DMS53 (cell line): ENCODE results near the gene ARHGDIA.

Experiments used
- DNase-seq: peaks from one replicate; lab custom pipeline; 2025; lab: John Stamatoyannopoulos, UW

ARHGDIA gene

DNA sequence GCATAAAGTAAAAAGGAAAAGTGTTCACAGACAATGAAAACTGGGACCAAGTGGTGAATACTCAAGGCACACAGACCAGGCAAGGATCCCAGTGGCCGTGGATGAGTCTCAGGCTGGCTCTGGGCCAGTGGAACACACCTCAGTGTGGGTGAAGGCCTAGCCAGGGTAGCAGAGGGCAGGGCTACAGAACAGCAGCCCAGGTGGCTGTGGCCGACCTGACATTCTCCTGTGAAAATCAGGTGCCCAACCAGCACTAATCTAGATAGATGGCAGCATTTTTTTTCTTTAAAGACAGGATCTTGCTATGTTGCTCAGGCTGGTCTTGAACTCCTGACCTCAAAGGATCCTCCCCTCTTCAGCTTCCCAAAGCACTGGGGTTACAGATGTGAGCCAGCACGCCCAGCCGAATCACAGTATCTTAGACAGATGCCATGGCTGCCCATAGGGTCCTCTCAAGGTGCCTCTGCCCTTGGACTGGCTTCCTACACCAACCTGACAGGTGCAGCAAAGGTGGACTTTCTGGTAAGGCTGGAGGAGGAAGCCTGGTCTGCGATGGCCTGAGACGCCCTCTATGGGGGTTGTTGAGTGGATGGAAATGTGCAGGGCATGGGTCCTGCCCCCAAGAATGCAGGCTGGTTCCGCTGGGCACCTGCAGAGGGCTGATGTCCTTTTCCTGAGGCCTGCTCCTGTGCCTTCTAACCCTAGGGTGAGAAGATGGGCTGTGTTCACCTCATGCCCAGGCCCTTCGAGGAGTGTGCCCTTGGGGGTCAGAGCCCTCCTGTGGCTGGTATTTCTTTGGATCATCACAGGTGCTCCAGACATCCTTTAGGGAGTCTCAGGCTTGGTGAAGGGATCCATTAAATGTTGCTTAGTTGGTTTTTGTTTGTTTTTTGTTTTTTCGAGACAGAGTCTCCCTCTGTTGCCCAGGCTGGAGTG is 7.0 kb downstream of the ARHGDIA start:
- no peak for DNase-seq

DNA sequence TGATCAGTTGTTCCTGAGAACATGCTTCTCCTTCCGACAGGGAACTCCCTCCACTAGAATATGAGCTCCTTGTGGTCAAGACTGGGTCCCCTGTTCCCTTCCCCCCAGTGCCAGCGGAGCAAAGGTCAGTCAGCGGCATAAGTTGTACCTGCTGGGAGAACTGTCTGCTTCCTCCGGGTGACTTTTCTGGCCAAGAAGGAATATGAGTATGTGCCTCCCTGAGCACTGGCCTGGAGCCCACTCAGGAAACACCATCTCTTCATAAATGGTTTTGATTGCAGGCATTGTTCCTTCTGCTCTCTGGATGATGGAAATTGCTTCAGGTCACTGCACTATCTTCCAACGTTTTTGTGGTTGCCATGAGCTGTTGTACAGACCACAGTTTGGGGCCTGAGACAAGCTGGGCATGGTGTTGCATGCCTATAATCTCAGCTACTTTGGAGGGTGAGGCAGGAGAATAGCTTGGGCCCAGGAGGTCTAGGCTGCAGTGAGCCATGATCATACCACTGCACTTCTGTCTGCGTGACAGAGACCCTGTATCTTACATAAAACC is 7.9 kb downstream of the ARHGDIA start:
- DNase-seq: no peak

DNA sequence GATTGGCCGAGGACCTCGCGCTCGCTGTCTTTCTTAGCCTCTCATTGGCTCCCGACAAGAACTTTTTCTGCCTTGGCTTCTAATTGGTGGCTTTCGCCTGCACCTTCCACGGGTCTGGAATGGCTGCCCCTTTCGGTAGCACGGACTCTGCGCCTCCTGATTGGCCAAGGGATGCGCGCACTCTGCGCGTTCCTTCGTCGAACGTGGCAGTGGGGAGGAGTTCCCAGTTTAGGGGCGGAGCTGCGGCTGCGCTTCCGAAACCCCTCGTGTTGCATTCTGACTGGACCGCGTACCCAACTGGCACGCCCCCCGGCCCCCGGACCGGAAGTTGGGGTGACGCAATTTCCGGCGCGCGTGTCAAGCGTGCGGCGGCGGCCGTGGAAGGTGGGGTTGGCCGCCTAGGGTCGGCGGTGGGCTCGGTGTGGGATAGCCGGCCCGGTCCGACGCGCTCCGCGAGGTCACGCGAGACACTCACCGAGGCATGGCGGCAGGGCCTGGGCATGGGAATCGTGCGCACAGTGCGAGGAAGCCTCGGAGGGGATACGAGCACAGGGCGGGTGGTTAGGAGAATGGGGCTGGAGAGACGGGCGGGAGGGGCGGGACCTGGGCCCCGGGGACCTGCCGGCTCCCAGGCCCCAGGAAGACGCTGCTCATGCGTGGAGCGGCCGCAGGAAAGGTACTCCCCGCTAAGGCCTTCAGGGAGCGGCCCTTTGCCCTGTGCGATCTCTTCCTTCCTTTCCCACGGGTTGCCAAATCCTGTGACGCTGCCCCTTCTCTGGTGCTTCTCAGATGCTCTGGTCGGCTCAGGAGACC is 10.2 kb downstream of the ARHGDIA start:
- DNase-seq: peak; percentile 100

DNA sequence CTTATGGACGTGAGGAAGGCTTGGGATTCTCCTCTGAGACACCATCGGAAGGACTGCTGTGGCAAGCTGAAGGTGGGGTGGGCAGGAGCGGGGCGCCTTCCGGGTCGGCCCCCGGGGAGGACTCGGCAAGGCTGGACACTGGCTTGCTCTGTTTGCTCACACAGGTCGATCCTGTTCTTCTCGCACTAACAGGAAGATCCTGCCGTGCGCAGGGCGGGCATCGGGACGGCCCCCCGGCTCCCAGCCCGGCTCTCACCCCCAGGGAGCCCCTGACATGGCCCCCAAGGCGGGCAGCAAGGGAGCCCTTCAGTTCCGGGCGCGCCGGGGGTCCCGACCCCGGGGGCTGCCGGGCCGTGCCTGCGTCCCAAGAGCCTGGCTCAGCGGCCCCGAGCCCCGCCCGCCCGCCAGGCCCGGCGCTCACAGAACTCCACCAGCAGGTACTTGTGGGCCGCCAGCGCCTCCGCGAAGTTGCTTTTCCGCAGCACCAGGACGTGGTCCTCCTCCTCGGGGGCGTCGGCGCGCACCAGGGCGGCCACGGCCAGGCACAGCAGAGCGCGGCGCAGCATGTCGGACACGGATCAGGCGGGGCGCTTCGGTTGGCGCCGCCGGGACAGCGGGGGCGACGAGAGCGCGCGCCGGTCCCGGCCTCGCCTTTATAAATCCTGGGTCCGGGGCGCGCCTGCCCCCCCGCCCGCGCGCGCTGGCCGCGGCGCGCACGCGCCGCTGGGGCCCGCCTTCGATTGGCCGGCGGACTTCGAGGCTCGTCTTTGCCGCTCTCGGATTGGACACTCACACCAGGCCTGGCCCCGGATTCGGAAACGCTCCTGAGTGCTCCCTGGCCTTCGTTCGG is 11.0 kb downstream of the ARHGDIA start, which contains the start of gene P4HB:
Gene P4HB, minus strand, starts transcription at position 630 of the 850 bp plus-strand sequence. Its CDS starts 64 bp downstream, at position 566.
- peak; percentile 67 for DNase-seq

DNA sequence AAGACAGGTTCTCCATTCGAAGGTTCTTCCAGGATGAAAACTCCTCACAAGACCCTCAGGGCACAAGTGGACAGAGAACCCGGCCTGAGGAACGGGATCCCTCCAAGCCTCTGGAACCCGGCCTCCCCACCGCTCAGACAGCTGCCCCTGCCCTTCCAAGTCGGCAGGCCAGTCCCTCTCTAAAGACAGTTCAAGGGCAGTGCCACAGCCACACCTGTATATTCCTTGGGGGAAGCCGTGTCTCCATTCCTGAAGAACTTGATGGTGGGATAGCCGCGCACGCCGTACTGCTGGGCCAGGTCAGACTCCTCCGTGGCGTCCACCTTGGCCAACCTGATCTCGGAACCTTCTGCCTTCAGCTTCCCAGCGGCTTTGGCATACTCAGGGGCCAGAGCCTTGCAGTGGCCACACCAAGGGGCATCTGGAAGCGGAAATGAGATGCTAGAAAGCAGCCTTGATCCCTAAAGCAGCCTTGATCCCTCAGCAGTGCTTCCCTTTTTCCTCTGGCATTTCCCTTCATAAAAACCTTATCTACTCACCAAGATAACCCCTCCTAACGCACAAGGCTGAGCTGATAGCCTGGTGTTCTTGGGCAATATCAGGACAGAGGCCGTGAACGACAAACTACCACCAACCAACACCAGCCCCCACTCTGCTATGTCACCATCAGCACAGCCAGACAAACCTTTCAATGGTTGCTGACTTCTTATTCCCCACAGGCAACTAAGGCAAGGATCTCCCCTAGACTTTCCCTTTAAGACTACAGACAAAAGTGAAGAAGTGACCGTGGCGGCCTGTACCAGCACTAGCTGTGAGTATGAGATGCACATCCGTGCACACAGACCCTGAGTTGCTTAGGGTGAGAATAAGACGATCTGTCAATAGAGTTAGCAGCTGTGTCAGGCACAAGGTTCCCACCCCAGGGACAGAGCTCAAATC is 11.9 kb downstream of the ARHGDIA start:
- no peak for DNase-seq

DNA sequence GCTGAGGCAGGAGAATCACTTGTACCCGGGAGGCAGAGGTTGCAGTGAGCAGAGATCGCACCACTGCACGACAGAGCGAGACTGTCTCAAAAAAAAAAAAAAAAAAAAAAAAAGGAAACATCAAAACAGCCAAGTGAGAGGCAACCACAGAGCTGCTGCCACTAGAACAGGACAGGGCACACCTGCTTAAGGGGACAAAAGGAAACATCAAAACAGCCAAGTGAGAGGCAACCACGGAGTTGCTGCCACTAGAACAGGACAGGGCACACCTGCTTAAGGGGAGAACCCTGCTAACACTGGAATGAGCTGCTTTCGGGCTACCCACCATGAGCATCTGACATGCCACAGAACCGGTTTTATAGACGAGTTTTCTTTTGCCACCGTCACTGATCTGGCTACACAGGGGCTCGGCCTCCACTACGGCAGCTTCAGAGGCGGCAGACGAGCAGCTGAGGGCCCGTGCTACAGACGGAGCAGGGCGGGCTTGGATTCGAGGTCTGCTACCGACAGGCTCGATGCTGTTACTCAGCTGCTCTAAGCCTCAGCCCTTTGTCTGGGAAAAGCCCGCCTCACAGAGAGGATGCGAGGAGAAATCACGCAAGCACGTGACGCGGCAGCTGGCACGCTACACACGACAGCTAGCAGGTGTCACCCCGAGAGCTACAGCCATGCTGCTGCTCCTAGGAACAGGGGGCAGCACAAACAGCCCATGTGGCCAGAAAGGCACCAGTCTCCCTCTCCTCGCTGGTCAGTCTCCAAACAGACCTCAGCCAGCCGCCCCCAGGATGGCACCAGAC is 12.8 kb downstream of the ARHGDIA start:
- peak; percentile 88 for DNase-seq

DNA sequence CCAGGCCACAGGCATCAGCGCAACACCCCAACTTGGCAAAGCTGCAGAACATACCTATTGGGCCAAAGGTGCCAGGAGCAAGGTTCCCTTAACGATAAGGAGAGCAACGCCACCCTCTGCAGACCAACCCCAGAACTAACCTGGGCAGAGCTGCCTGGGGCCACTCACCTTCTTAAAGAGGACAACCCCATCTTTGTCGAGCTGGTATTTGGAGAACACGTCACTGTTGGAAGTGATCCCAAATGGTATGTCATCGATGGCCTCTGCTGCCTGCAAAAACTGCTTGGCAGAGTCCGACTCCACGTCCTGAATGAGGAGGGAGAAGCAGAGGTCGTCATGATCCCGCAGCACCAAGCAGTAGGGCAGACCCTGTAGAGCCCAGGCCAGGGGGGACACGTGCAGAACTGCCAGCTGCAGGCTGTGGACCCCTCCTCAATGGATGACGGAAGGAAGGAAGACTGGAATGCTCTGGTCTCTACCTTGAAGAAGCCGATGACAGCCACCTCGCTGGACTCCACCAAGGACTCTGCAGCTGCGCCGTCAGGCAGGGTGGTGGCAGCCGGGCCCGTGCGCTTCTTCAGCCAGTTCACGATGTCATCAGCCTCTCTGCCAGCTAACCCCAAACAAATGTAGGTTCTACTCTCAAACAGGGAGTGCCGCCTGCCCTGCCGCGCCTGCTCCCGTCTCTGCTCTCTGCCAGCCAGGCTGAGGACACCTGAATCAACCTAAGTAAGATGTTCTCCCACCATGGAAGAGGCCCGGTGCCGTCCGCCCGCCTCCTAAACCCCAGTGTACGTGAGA is 16.0 kb downstream of the ARHGDIA start:
- no peak for DNase-seq

DNA sequence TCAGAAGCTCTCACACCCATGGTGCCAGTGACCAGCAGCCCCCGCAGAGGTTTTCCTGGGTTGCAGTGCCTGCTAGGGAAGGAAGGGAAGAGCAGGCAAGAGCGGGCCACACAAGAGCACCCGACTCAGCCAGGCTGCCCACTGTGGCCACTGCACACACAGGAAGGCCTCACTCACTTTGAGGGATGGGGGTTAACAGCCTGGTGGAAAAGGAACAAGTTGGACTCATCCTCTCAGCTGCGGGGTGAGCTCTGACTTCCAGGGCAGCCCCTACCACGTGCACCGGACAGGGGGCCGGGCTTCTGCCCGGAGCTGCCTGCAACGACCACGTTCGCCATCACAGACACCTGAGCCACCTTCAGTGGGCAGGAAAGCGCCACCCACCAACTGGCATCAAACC is 18.9 kb downstream of the ARHGDIA start:
- no peak for DNase-seq

DNA sequence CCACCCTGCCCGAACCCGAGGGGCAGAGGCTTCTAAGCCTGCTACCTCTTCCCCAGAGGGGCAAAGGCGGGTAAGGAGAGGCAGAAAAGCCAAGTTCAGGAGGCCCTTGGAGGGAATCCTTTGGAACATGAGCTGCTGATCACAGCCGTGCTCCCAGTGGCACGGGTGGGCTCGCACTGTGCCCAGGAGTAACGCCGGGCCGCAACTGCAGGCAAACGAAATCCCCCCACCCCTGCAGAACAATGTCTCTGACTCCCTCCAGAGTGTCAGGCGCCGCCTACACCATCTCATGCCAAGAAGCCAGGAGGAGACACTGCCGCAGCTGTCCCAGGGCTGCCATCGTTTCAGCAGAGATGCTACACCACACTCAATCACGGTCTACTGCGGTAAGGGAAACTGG is 19.7 kb downstream of the ARHGDIA start:
- DNase-seq: no peak

DNA sequence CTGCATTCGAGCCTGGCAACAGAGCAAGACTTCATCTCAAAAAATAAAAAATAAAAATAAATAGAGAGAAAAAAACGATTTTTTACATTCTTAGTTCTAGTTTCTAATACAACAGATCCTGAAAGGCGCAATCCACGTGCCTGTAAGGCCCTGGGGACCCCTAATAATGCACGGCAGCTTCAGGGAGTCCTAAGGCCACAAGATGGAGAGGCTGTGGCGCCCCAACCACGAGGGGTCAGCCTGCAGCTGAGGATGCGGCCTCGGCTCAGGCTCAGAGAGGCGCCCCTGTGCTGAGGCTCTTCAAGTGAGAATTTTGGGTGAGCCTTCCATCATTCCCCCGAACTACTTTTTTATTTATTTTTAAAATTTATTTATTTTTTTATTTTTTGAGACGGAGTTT is 21.7 kb downstream of the ARHGDIA start:
- DNase-seq: no peak

DNA sequence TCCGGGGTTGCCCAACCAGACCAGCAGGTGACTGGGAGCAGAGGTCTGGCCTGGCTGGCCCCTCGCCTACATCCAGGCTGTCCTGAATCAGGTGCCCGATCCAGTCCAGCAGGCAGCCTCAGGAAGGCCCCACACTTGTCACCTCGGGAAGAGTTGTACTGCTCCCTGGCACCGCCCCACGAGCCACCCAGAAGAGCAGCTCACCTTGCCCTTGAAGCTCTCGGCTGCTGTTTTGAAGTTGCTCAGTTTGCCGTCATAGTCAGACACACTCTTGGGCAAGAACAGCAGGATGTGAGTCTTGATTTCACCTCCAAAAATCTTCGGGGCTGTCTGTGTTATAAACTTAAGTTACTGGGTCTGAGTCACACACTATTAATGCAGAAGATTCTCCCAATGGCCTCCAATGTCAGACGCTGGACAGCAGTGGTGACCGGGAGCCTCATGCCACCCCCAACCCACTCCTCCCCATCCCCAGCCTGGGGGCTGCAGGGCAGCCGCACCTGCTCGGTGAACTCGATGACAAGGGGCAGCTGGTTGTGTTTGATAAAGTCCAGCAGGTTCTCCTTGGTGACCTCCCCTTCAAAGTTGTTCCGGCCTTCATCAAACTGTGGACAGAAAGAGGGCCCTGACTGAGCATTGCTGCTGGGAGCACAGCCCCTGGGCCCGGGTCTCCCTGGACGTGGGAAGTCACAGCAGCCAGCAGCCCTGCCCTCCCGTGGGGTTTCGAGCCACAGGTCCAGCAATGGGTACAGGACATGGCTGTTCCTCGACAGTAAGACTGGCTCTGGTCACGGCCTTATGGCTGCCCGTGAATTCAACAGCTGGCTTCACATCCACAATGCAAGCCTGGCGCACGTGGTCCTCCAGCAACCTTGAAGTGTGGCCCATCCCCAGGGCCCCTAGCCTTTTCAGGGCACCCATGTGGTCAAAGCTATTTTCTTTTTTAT is 24.1 kb downstream of the ARHGDIA start:
- no peak for DNase-seq

DNA sequence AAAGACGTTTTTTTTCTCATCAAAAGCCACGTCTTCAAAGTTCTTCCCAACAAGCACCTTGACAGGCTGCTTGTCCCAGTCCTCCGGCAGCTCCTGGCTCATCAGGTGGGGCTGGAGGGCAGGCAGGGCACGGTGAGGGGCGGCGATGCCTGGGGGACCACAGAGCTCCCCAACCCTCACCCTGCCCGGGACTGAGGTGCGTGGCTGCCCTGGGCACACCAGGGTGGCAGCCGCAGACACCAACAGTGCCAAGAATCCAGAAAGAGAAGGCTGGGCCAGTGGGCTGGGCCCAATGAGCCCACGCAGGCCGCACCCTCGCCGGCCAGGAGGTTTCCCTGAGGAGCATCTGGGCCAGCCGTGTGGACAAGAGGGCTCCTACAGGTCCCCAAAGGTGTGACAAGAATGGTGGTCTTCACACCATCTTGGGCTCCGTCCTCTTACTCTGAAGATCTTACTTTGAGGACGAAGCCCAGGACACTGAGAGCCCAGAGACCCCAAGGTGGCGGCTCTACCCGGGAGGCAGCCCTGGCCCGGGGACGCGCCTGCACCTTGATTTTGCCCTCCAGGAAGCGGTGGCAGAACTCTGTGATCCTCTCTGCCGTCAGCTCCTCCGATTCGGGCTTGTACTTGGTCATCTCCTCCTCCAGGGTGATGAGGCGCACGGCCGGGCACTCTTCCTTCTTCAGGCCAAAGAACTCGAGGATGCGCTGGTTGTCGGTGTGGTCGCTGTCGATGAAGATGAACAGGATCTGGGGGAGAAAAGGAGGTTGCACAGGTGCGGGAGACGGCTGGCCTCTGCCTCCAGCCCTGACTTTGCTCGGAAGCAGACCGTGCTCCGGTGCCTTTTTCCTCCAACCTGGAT is 25.0 kb downstream of the ARHGDIA start:
- DNase-seq: no peak

DNA sequence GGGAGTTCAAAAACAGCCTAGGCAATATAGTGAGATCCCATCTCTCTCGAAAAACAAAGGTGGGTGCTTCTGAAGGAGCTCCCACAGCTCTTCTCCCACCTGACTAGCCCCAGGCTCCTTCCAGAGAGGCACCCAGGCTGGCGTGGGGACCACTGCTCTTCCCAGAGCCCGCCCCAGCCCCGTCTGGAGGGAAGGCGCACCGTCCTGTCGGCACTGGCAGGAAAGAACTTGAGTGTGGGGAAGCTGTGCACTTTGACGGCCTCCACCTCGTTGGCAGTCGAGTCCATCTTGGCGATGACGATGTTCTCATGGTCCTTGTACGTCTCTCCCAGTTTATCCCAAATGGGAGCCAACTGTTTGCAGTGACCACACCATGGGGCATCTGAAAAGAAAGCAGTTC is 25.8 kb downstream of the ARHGDIA start:
- DNase-seq: no peak

DNA sequence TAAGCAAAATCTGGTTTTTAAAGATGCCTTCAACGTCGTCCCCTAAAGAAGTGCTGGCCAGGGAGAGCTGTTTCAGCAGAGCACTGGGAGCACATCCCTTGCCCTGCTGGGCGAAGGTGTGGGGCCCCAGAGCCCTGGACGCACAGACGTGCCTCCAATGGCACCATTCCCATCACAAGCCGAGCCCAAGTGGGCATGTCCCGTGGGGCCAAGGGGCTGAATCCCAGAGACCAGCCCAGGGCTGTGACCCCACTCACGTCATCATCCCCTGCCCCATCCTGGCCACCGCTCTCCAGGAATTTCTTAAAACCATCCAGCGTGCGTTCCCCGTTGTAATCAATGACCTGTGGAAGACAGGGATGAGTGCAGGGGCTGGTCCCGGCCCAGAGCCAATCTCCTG is 26.2 kb downstream of the ARHGDIA start:
- no peak for DNase-seq

DNA sequence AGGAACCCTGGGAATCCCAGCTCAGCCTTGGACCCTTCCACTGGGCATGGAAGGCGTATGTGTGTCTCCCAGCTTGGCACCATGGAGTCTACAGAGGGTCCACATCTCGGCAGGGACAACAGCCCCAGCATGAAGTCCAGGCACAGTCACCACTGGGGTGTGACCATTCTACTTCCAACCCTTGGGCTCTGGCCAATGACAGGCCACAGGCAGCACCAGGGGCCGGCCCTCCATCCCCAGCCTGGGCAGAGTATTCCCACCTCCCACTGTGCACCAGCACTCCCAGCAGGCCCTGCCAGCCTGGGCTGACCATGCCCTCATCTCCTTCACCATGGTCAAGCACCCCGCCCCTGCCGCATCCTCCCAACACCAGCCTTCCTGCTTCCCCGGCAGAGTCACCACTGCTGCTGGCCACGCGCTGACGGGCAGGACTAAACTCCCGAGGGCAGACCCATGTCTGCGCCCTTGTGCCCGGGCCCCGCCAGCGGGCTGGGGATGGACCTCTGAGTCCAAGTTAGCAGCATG is 26.7 kb downstream of the ARHGDIA start:
- DNase-seq: no peak

DNA sequence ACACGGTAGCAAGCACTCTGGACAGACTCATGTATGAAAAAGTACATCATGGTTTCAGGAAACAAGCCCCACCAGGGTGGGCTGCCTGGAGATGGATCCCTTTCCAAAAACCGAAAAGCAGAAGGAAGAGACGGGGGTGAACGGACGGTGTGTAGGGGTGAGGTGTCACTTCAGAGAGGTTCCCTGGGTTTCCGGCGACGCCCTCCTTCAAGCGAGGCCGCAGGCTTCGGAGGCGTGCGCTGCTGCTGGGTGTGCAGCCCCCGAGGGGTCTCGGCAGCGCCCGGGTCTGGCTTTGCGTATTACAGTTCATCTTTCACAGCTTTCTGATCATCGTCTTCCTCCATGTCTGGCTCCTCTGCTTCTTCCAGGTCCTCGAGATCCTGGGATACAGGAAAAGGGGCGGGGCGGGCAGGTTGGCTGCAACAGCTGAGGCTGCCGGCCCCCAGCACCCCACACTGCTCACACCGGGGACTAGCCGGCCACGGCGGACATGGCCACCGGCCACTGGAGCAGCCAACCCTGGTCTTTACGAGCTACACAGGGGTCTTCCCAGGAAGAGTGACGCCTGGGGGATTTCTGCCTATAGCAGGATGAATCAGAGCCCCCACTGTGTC is 27.3 kb downstream of the ARHGDIA start:
- DNase-seq: no peak
